GM12878 (cell line): ENCODE measurements around the gene KLRD1. TPM values are rescaled to one million over a fixed set of nuclear protein-coding genes. Genes with fewer than 3 reads are reported as not detected.

Source experiments
- BCL11A ChIP-seq: IDR thresholded peaks from 2 replicates; pipeline ENCODE4 v1.6.1; 2011; ENCODE audit warnings: low read depth, low read length
- CEBPB ChIP-seq, 2 experiments: fragments of 150-350 bp in 1 of 2; IDR thresholded peaks; 2 replicates each; pipeline ENCODE4 v1.6.1; 2012 to 2014; ENCODE audit warnings: low read depth in 2 of 2, low read length in 2 of 2, borderline replicate concordance in 1 of 2, inconsistent platforms in 1 of 2
- CHD4 ChIP-seq: fragments of 200-600 bp; sonication (generic); IDR thresholded peaks from 2 replicates; pipeline ENCODE4 v1.6.1; 2016; ENCODE audit warnings: mild to moderate bottlenecking
- CREB1 ChIP-seq: IDR thresholded peaks from 2 replicates; pipeline ENCODE4 v1.6.1; 2012; ENCODE audit warnings: low read depth, mild to moderate bottlenecking, inconsistent platforms
- DPF2 ChIP-seq: fragments of 450-650 bp; IDR thresholded peaks from 2 replicates; pipeline ENCODE4 v1.6.1; 2017; ENCODE audit warnings: mild to moderate bottlenecking
- ELK1 ChIP-seq: IDR thresholded peaks from 2 replicates; pipeline ENCODE4 v1.6.1; 2012; ENCODE audit warnings: low read depth, low read length, improper control_type of control experiment
- LARP7 ChIP-seq: fragments of 450-650 bp; IDR thresholded peaks from 2 replicates; pipeline ENCODE4 v1.6.1; 2017; ENCODE audit warnings: mild to moderate bottlenecking
- MEF2B ChIP-seq: fragments of 450-650 bp; IDR thresholded peaks from 2 replicates; pipeline ENCODE4 v1.6.1; 2018; ENCODE audit warnings: mild to moderate bottlenecking, moderate library complexity; ENCODE audit not compliant: partially characterized antibody, poor library complexity, severe bottlenecking
- NFYA ChIP-seq: IDR thresholded peaks from 2 replicates; pipeline ENCODE4 v1.6.1; 2011; ENCODE audit warnings: low read depth, mild to moderate bottlenecking, low read length, improper control_type of control experiment, borderline replicate concordance
- NR2F1 ChIP-seq: fragments of 450-650 bp; conservative IDR thresholded peaks from 2 replicates; pipeline ENCODE4 v1.6.1; 2017; ENCODE audit warnings: mild to moderate bottlenecking
- PML ChIP-seq: IDR thresholded peaks from 2 replicates; pipeline ENCODE4 v1.6.1; 2012; ENCODE audit warnings: low read length, inconsistent platforms
- POLR2A ChIP-seq: IDR thresholded peaks from 2 replicates; pipeline ENCODE4 v1.6.1; 2011; ENCODE audit warnings: low read depth, mild to moderate bottlenecking, low read length
- POLR2AphosphoS5 ChIP-seq: IDR thresholded peaks from 2 replicates; pipeline ENCODE4 v1.6.1; 2011; ENCODE audit warnings: mild to moderate bottlenecking, low read length, inconsistent platforms
- RCOR1 ChIP-seq: conservative IDR thresholded peaks from 2 replicates; pipeline ENCODE4 v1.6.1; 2012; ENCODE audit warnings: low read depth, low read length, improper control_type of control experiment
- RUNX3 ChIP-seq: IDR thresholded peaks from 2 replicates; pipeline ENCODE4 v1.6.1; 2012; ENCODE audit warnings: low read length, inconsistent platforms
- SMAD1 ChIP-seq: fragments of 450-650 bp; IDR thresholded peaks from 2 replicates; pipeline ENCODE4 v1.6.1; 2018; ENCODE audit warnings: mild to moderate bottlenecking, low read depth; ENCODE audit not compliant: partially characterized antibody
- SMAD5 ChIP-seq: IDR thresholded peaks from 2 replicates; pipeline ENCODE4 v1.6.1; 2016; ENCODE audit warnings: antibody characterized with exemption, low read depth
- SMARCA5 ChIP-seq: fragments of 450-650 bp; IDR thresholded peaks from 2 replicates; pipeline ENCODE4 v1.6.1; 2017; ENCODE audit warnings: mild to moderate bottlenecking
- SP1 ChIP-seq: IDR thresholded peaks from one replicate; pipeline ENCODE4 v1.6.1; 2011; ENCODE audit warnings: low read depth, low read length
- SREBF1 ChIP-seq: IDR thresholded peaks from 2 replicates; pipeline ENCODE4 v1.6.1; 2012; ENCODE audit warnings: mild to moderate bottlenecking, low read length
- TARDBP ChIP-seq: IDR thresholded peaks from 2 replicates; pipeline ENCODE4 v1.6.1; 2016; ENCODE audit warnings: borderline replicate concordance
- TCF7 ChIP-seq: IDR thresholded peaks from 2 replicates; pipeline ENCODE4 v1.6.1; 2014; ENCODE audit warnings: antibody characterized with exemption, borderline replicate concordance
- USF2 ChIP-seq: IDR thresholded peaks from 2 replicates; pipeline ENCODE4 v1.6.1; 2011; ENCODE audit warnings: low read depth, low read length, improper control_type of control experiment, borderline replicate concordance
- ZNF217 ChIP-seq: fragments of 450-650 bp; IDR thresholded peaks from 2 replicates; pipeline ENCODE4 v1.6.1; 2017; ENCODE audit warnings: antibody characterized with exemption, mild to moderate bottlenecking
- ZNF24 ChIP-seq: fragments of 450-650 bp; IDR thresholded peaks from 2 replicates; pipeline ENCODE4 v1.6.1; 2017; ENCODE audit warnings: antibody characterized with exemption, mild to moderate bottlenecking
- polyA plus RNA-seq, 11 experiments: library from polyadenylated mRNA; depleted of rRNA in 4 of 11; unstranded in 6 of 11; stranded (reverse) in 5 of 11; fragments of >200 nt; fragmentation: Nextera tagmentation in 4 of 11; fragmentation: Illumina TruSeq in 1 of 11; extraction: Ambion mirVana in 4 of 11; extraction: Trizol in 1 of 11; gene quantifications; 1 replicate in 1 of 11; 2 replicates in 10 of 11; pipeline versions ENCODE4 v1.2.1 to v1.2.3, GENCODE V29; 2011 to 2016; ENCODE audit warnings: inconsistent platforms in 2 of 11, missing spikeins in 2 of 11, low read depth in 1 of 11
- total RNA-seq, 4 experiments: library from RNA; depleted of rRNA in 3 of 4; stranded (reverse); fragments of >200 nt in 3 of 4; fragmentation: Illumina TruSeq in 1 of 4; extraction: Trizol in 1 of 4; gene quantifications; 2 replicates each; pipeline versions ENCODE4 v1.2.1 to v1.2.3, GENCODE V29; 2013 to 2021
- TF ChIP-seq, protein P1 (sequence below): fragments of 450-650 bp; formaldehyde crosslinking; IDR thresholded peaks from 2 replicates; pipeline ENCODE4 v1.4.0; 2020; ENCODE audit warnings: mild to moderate bottlenecking, moderate library complexity
- TF ChIP-seq, protein P2 (sequence below): IDR thresholded peaks from 2 replicates; pipeline ENCODE4 v1.6.1; 2012; ENCODE audit warnings: low read length, inconsistent platforms

Gene KLRD1
- total and polyA plus RNA-seq, 10 of the 15 experiments (the other 5 are each of a cell fraction or from before 2014, with no cell fraction given), result under 0.01 to 0.50 (median 0.13) TPM; not detected in 4

DNA sequence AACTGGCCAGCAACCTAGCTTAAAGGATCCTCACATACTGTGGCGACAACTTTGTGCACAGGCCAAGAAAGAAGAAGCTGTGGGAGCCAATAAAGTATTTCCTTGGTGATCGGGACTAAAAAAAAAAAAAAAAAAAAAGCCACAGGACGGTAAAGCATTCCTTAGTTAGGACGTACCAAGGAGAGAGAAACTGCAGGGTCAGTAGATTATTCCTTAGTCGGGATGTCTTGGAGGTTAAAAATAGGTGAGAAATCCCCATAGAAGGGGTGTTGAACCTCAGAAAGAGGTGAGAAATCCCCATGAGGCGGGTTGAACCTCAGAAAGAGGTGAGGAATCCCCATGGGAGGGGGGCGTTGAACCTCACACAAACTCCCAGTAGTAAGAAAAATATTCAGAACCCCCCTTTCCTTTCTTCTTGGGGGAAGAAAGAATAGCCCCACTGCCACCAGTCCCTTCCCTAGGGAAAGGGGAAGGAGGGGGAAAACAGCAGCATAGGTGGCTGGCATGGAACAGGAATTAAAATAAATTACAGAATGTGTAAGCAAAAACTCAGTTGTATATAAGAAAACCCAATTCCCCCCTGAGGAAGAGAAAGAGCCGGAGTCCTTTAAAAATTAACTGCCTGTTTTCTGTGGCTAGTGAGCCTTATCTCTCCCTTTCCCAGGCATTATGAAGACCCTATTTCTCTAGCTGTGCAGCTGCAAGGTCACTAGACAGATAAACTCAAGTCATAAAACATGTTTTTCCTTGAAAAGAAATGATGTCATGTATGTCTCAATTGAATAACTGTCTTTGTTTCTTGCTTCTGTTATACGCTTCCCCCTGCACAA lies 55.4 kb downstream of the KLRD1 start (continued):
- TF ChIP-seq, protein P1, sequence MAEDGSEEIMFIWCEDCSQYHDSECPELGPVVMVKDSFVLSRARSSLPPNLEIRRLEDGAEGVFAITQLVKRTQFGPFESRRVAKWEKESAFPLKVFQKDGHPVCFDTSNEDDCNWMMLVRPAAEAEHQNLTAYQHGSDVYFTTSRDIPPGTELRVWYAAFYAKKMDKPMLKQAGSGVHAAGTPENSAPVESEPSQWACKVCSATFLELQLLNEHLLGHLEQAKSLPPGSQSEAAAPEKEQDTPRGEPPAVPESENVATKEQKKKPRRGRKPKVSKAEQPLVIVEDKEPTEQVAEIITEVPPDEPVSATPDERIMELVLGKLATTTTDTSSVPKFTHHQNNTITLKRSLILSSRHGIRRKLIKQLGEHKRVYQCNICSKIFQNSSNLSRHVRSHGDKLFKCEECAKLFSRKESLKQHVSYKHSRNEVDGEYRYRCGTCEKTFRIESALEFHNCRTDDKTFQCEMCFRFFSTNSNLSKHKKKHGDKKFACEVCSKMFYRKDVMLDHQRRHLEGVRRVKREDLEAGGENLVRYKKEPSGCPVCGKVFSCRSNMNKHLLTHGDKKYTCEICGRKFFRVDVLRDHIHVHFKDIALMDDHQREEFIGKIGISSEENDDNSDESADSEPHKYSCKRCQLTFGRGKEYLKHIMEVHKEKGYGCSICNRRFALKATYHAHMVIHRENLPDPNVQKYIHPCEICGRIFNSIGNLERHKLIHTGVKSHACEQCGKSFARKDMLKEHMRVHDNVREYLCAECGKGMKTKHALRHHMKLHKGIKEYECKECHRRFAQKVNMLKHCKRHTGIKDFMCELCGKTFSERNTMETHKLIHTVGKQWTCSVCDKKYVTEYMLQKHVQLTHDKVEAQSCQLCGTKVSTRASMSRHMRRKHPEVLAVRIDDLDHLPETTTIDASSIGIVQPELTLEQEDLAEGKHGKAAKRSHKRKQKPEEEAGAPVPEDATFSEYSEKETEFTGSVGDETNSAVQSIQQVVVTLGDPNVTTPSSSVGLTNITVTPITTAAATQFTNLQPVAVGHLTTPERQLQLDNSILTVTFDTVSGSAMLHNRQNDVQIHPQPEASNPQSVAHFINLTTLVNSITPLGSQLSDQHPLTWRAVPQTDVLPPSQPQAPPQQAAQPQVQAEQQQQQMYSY, result no peak
- TF ChIP-seq NFYA (no peak), SREBF1 (no peak), MEF2B (peak; percentile 95), CEBPB (IDR thresholded peaks at IDR 0.05; ENCODE audit: borderline replicate concordance in 1 of 2, low read depth in 2 of 2, low read length in 2 of 2) (no peak), NR2F1 (0 out of 2 replicates have a peak, but pooled peaks have one; percentile 43), ZNF217 (no peak), SMAD1 (no peak), CHD4 (no peak), BCL11A (peak; percentile 47; the same call in 1 of the 2 replicates), DPF2 (0 out of 2 replicates have a peak, but pooled peaks have one; percentile 31), SMAD5 (no peak), POLR2A (no peak), ELK1 (no peak), POLR2AphosphoS5 (no peak), RUNX3 (peak; percentile 82), RCOR1 (no peak), CREB1 (peak; percentile 16; the same call in 1 of the 2 replicates), SMARCA5 (no peak), ZNF24 (no peak), LARP7 (no peak), TCF7 (0 out of 2 replicates have a peak, but pooled peaks have one; percentile 12), SP1 (no peak), PML (no peak), USF2 (no peak), TARDBP (no peak)
- TF ChIP-seq, protein P2, sequence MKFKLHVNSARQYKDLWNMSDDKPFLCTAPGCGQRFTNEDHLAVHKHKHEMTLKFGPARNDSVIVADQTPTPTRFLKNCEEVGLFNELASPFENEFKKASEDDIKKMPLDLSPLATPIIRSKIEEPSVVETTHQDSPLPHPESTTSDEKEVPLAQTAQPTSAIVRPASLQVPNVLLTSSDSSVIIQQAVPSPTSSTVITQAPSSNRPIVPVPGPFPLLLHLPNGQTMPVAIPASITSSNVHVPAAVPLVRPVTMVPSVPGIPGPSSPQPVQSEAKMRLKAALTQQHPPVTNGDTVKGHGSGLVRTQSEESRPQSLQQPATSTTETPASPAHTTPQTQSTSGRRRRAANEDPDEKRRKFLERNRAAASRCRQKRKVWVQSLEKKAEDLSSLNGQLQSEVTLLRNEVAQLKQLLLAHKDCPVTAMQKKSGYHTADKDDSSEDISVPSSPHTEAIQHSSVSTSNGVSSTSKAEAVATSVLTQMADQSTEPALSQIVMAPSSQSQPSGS, result peak; percentile 21
